ENCODE measurements around the gene GPBP1.
"Not testable (repeated sequence)": the region's sequence is repeated elsewhere in the genome, so short reads cannot be mapped to it uniquely, and the experiment has no call there.

Gene GPBP1, protein sequence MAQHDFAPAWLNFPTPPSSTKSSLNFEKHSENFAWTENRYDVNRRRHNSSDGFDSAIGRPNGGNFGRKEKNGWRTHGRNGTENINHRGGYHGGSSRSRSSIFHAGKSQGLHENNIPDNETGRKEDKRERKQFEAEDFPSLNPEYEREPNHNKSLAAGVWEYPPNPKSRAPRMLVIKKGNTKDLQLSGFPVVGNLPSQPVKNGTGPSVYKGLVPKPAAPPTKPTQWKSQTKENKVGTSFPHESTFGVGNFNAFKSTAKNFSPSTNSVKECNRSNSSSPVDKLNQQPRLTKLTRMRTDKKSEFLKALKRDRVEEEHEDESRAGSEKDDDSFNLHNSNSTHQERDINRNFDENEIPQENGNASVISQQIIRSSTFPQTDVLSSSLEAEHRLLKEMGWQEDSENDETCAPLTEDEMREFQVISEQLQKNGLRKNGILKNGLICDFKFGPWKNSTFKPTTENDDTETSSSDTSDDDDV

DNA sequence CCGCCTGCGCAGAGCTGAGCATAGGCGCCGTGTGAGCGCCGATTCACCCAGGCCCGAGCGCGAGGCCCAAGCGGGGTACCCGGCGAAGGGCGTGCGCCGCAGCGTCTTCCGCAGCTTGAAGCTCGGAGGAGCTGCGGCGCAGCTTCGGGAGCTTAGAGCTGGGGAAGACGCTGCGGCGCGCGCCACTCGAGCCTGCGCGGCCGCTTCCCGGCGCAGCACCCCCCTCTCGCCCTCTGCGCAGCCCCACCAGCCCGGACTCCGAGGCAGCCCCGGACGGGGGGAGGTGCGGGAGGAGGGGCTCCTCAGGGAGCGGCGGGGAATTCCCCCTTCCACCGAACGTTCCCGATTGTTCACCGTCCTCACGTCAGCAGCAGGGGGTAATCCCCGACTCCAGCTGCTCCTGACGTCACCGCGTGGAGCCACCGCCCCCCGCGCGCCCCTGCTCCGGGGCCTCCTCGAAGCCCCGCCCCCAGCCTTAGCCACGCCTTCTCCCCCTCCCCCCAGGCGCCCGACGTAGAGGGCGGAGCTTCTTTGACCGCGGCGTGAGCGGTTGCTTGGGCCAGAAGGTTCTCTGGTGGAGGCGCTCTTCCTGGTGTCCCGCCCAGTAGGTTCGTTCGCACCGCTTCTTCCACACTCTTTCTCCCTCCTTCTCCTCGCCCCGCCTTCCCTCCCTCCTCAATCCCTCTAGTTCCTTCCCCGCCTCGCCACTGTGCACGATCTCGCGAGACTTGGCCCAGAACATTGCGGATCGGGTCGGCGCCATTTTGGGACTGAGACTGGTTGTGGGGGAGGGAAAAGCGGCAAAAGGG, at the start of gene GPBP1:
Gene GPBP1 (plus strand): TSS at position 741 of the 809 bp plus-strand sequence. CDS start 40,072 bp downstream, outside the sequence.
- H3K27me3 ChIP-seq (ENCODE audit: insufficient read depth, low read length) = no peaks in the 10 kb centered on the region
- H3K9me3 ChIP-seq (ENCODE audit: low read length) = no peaks in the 10 kb centered on the region
- peak within 1 kb of the TSS; percentile 65 for H3K4me3 ChIP-seq (ENCODE audit: low read length)
- peaks cover 12% of the 10 kb centered on the region for H3K36me3 ChIP-seq (ENCODE audit: insufficient read depth, low read length)
- peak within 1 kb of the TSS; percentile 74 for H2AFZ ChIP-seq (ENCODE audit: low read depth, low read length)
- H3K4me1 ChIP-seq (ENCODE audit: insufficient read depth, low read length) = peaks cover 16% of the 10 kb centered on the region

DNA sequence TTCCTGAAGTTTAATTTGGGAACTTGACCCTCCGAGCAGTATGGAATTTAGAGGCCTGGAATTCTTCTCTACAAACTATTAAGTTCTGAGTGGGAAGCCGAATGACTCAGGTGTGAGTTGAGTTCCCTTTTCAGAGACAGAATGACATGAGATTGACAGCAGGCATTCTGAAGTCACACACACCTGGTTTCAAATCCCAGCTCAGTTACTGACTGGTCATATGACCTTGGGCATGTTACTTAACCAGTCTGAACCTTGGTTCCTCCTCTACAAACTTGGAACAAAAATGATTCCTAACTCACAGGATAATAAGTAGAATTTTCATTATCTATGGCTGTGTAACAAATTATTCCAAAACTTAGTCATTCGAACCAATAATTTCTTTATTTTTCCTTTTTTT, 45.5 kb upstream of the GPBP1 start:
- no peaks in the 10 kb centered on the region for H3K4me1 ChIP-seq (ENCODE audit: insufficient read depth, low read length)
- no peak overlapping the region for H3K4me3 ChIP-seq (ENCODE audit: low read length)
- no peak overlapping the region for H2AFZ ChIP-seq (ENCODE audit: low read depth, low read length)
- H3K9me3 ChIP-seq (ENCODE audit: low read length) = no peaks in the 10 kb centered on the region
- no peaks in the 10 kb centered on the region for H3K27me3 ChIP-seq (ENCODE audit: insufficient read depth, low read length)
- no peaks in the 10 kb centered on the region for H3K36me3 ChIP-seq (ENCODE audit: insufficient read depth, low read length)

DNA sequence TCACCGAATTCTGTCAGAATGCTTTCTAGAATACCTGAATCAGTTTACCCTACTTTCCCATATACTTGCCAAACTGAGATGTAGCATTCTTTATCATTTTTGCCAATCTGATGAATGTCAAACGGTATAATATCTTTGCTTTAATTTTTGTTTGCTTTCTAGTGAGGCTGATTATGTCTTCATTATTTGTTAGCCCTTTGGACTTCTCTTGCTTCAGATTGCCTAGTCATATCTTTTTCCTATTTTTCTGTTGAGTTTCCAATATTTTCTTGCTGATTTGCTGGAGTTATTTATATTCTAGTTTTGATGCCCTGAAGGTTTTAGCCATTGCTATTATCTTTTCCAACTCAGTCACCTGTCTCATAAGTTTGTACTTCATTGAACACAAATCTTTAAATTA, 40.3 kb upstream of the GPBP1 start:
- Histone ChIP-seq H3K27me3 (ENCODE audit: insufficient read depth, low read length) (no peaks in the 10 kb centered on the region), H2AFZ (ENCODE audit: low read depth, low read length) (no peak overlapping the region), H3K36me3 (ENCODE audit: insufficient read depth, low read length) (no peaks in the 10 kb centered on the region), H3K4me1 (ENCODE audit: insufficient read depth, low read length) (no peaks in the 10 kb centered on the region), H3K4me3 (ENCODE audit: low read length) (no peak overlapping the region), H3K9me3 (ENCODE audit: low read length) (no peaks in the 10 kb centered on the region)

DNA sequence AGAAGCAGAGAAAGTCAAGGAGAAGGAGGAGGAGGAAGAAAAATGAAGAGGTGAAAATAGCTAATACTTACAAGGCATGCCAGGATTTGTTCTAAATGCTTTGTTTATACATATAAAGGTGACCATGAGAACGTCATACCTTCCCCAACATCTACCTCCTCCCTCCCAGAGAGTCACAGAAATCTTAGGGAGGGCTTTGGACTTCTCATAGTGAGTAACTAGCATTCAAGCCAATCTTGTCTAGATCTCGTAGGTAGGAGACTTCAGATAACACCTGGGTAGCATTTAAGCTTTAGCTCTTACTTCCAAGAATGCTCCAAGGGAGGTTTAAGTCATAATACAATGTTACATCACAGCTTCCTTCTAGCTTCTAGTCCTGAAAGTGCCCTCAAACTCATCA, 36.5 kb upstream of the GPBP1 start:
- no peaks in the 10 kb centered on the region for H3K36me3 ChIP-seq (ENCODE audit: insufficient read depth, low read length)
- no peaks in the 10 kb centered on the region for H3K4me1 ChIP-seq (ENCODE audit: insufficient read depth, low read length)
- H3K4me3 ChIP-seq (ENCODE audit: low read length) = no peak overlapping the region
- H3K27me3 ChIP-seq (ENCODE audit: insufficient read depth, low read length) = no peaks in the 10 kb centered on the region
- no peaks in the 10 kb centered on the region for H3K9me3 ChIP-seq (ENCODE audit: low read length)
- H2AFZ ChIP-seq (ENCODE audit: low read depth, low read length) = no peak overlapping the region

DNA sequence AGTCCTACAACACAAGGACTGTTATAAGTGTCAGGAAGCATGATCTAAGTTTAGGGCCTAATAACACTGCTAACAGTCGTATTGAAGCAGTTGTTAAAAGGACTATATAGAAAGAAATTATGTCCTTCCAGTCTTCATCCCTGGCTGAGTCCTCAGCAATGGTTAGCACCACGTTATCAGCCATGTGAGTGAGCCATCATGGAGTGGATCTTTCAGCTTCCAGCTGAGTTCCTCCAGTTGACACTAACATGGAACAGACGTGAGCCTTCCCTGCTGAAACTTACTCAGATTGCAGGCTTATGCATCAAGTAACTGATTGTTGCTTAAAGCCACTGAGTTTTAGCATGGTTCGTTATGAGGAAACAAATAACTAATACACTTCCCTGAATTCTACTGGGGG, 21.5 kb upstream of the GPBP1 start:
- Histone ChIP-seq H3K4me1 (ENCODE audit: insufficient read depth, low read length) (no peaks in the 10 kb centered on the region), H3K36me3 (ENCODE audit: insufficient read depth, low read length) (no peaks in the 10 kb centered on the region), H3K27me3 (ENCODE audit: insufficient read depth, low read length) (no peaks in the 10 kb centered on the region), H3K4me3 (ENCODE audit: low read length) (no peak overlapping the region), H2AFZ (ENCODE audit: low read depth, low read length) (no peak overlapping the region), H3K9me3 (ENCODE audit: low read length) (no peaks in the 10 kb centered on the region)

DNA sequence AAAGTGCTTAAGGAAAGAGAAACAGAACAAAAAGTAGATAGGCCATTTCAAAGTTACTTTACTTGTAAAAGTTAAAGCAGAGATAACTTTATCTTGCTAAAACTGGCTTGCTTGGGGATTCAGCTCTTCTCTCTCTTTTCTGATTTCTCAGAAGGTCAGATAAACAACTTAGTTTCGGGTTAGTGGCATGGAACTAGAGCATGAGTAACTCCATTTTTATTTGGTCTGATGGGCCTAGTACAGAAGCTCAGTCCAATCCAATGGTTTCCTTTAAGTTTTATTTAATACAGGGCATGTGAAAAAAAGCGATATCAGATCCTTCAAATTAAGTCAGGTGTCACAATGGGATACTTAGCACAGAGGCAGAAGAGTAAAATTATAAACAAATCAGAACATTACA, 18.8 kb upstream of the GPBP1 start:
- H2AFZ ChIP-seq (ENCODE audit: low read depth, low read length) = no peak overlapping the region
- no peaks in the 10 kb centered on the region for H3K36me3 ChIP-seq (ENCODE audit: insufficient read depth, low read length)
- no peak overlapping the region for H3K4me3 ChIP-seq (ENCODE audit: low read length)
- H3K27me3 ChIP-seq (ENCODE audit: insufficient read depth, low read length) = no peaks in the 10 kb centered on the region
- no peaks in the 10 kb centered on the region for H3K9me3 ChIP-seq (ENCODE audit: low read length)
- H3K4me1 ChIP-seq (ENCODE audit: insufficient read depth, low read length) = no peaks in the 10 kb centered on the region

DNA sequence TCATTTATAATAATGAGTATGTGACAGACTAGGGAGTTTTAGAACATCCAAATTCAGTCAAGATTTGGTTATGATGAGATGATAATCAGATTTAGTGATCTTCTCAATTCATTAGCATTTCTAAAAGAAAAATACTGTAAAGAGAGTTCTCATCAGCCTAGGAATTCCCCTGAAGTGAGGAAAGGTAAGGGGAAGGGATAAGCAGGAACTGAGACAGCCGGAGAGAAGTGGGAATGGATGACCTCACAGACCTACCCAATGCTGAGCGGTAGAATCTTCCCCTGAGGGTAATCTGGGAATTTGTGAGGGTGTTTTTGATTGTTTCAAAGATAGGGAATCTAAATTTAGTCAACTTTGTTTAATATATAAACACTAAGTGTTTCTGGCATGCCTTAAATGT, 16.7 kb upstream of the GPBP1 start:
- H3K4me1 ChIP-seq (ENCODE audit: insufficient read depth, low read length) = no peaks in the 10 kb centered on the region
- H3K9me3 ChIP-seq (ENCODE audit: low read length) = no peaks in the 10 kb centered on the region
- H3K36me3 ChIP-seq (ENCODE audit: insufficient read depth, low read length) = no peaks in the 10 kb centered on the region
- H3K4me3 ChIP-seq (ENCODE audit: low read length) = no peak overlapping the region
- H3K27me3 ChIP-seq (ENCODE audit: insufficient read depth, low read length) = no peaks in the 10 kb centered on the region
- no peak overlapping the region for H2AFZ ChIP-seq (ENCODE audit: low read depth, low read length)

DNA sequence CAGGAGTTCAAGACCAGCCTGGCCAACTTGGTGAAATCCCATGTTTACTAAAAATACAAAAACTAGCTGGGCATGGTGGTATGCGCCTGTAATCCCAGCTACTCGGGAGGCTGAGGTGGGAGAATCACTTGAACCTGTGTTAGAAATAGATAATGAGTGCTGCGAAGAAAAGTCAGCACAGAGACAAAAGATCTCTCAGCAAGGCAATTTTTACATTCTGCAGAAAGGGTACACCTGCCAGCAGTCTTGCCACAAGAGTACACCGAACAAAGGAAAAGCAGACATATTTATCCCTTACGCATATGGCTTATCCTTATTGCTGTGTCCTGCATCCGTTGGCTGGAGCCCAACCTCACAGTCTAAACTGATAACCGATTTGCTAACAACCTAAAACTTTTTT, 16.2 kb upstream of the GPBP1 start:
- no peak overlapping the region for H3K4me3 ChIP-seq (ENCODE audit: low read length)
- H2AFZ ChIP-seq (ENCODE audit: low read depth, low read length) = no peak overlapping the region
- H3K4me1 ChIP-seq (ENCODE audit: insufficient read depth, low read length) = no peaks in the 10 kb centered on the region
- H3K9me3 ChIP-seq (ENCODE audit: low read length) = no peaks in the 10 kb centered on the region
- no peaks in the 10 kb centered on the region for H3K36me3 ChIP-seq (ENCODE audit: insufficient read depth, low read length)
- H3K27me3 ChIP-seq (ENCODE audit: insufficient read depth, low read length) = no peaks in the 10 kb centered on the region

DNA sequence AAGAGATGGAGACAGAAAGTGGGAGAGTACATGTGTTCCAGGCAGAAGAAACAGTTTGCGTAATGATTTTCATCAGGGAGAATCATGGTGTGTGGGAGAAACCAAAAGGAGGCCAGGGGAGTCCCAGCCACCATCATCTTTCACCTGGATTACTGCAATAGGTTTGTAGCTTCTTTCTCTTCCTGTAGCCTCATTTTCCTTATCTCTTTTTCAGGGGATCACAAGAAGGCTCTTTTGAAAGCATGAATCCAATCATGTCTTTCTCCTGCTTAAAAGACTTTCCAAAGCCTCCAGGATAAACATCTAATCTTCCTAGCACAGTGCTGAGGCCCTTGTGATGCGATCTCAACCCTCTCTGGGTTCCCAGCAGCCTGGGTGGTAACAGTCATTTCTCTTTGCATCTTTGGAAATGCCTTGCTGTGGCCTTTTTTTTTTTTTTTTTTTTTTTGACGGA, 10.3 kb upstream of the GPBP1 start:
- H3K9me3 ChIP-seq (ENCODE audit: low read length) = no peaks in the 10 kb centered on the region
- no peaks in the 10 kb centered on the region for H3K27me3 ChIP-seq (ENCODE audit: insufficient read depth, low read length)
- H3K4me3 ChIP-seq (ENCODE audit: low read length) = no peak overlapping the region
- H2AFZ ChIP-seq (ENCODE audit: low read depth, low read length) = no peak overlapping the region
- H3K36me3 ChIP-seq (ENCODE audit: insufficient read depth, low read length) = no peaks in the 10 kb centered on the region
- no peaks in the 10 kb centered on the region for H3K4me1 ChIP-seq (ENCODE audit: insufficient read depth, low read length)

DNA sequence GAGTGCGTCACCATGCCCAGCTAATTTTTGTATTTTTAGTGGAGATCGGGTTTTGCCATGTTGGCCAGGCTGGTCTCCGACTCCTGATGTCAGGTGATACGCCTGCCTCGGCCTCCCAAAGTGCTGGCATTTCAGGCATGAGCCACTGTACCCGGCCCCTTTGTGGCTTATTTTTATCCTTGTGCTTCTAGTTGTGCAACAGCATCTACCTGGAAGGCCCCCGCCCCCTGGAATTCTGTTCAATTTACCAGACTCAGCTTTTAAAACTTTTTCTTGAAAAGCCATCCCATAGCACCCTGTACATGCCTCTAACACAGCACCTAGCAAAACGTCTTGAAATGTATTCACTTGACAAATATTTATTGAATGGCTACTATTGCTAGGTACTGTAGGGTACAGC, 9.7 kb upstream of the GPBP1 start:
- Histone ChIP-seq H3K27me3 (ENCODE audit: insufficient read depth, low read length) (no peaks in the 10 kb centered on the region), H3K4me3 (ENCODE audit: low read length) (no peak overlapping the region), H2AFZ (ENCODE audit: low read depth, low read length) (no peak overlapping the region), H3K36me3 (ENCODE audit: insufficient read depth, low read length) (no peaks in the 10 kb centered on the region), H3K4me1 (ENCODE audit: insufficient read depth, low read length) (no peaks in the 10 kb centered on the region), H3K9me3 (ENCODE audit: low read length) (no peaks in the 10 kb centered on the region)

DNA sequence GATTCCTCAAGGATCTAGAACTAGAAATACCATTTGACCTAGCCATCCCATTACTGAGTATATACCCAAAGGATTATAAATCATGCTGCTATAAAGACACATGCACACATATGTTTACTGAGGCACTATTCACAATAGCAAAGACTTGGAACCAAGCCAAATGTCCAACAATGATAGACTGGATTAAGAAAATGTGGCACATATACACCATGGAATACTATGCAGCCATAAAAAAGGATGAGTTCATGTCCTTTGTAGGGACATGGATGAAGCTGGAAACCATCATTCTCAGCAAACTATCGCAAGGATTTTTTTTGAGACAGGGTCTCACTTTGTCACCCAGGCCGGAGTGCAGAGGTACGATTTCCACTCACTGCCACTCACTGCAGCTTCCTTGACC, 8.7 kb upstream of the GPBP1 start:
- H2AFZ ChIP-seq (ENCODE audit: low read depth, low read length); H3K4me3 ChIP-seq (ENCODE audit: low read length); H3K36me3 ChIP-seq (ENCODE audit: insufficient read depth, low read length); H3K4me1 ChIP-seq (ENCODE audit: insufficient read depth, low read length); H3K27me3 ChIP-seq (ENCODE audit: insufficient read depth, low read length); H3K9me3 ChIP-seq (ENCODE audit: low read length): not testable (repeated sequence)

DNA sequence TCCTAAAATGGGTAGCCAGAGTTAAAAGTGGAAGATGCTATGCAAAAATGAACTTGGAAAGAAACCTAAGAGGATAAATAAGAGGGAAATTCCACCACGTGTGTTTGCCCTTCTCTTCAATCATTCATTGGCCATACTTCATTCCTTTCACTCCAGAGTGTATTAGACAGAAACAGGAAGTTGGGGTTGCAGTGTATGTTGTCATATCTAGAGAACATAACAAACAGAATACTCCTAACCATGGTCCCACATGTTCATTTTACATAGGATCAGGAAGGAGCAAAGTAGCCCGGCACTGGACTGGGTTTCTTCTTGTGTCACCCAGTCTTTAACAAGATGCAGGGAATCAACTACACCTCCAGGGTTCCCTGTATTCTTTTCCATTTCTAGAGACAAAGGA, 7.6 kb upstream of the GPBP1 start:
- Histone ChIP-seq H3K36me3 (ENCODE audit: insufficient read depth, low read length) (no peaks in the 10 kb centered on the region), H3K4me1 (ENCODE audit: insufficient read depth, low read length) (no peaks in the 10 kb centered on the region), H3K4me3 (ENCODE audit: low read length) (no peak overlapping the region), H3K27me3 (ENCODE audit: insufficient read depth, low read length) (no peaks in the 10 kb centered on the region), H2AFZ (ENCODE audit: low read depth, low read length) (no peak overlapping the region), H3K9me3 (ENCODE audit: low read length) (no peaks in the 10 kb centered on the region)

DNA sequence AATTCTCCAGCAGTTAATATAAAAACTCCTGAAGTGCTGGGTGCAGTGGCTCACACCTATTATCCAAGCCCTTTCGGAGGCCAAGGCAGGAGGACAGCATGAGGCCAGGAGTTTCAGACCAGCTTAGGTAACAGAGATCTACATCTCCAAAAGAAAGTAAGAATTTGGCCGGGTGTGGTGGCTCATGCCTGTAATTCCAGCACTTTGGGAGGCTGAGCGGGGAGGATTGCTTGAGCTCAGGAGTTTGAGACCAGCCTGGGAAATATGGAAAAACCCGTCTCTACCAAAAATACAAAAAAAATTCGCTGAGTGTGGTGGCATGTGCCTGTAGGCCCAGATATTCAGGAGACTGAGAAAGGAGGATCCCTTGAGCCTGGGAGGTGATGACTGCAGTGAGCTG, 6.7 kb upstream of the GPBP1 start:
- H3K4me1 ChIP-seq (ENCODE audit: insufficient read depth, low read length) = peaks cover 4% of the 10 kb centered on the region
- no peaks in the 10 kb centered on the region for H3K9me3 ChIP-seq (ENCODE audit: low read length)
- no peak overlapping the region for H2AFZ ChIP-seq (ENCODE audit: low read depth, low read length)
- H3K4me3 ChIP-seq (ENCODE audit: low read length) = no peak overlapping the region
- no peaks in the 10 kb centered on the region for H3K27me3 ChIP-seq (ENCODE audit: insufficient read depth, low read length)
- H3K36me3 ChIP-seq (ENCODE audit: insufficient read depth, low read length) = no peaks in the 10 kb centered on the region

Measured in neuron (in vitro differentiated cells).